ENCODE measurements around the gene EFNA2. TPM values are rescaled to one million over a fixed set of nuclear protein-coding genes. Genes with fewer than 3 reads are reported as not detected.
"Not testable (repeated sequence)": the region's sequence is repeated elsewhere in the genome, so short reads cannot be mapped to it uniquely, and the experiment has no call there.

EFNA2 gene
- polyA plus RNA-seq, 3 donors = not detected

DNA sequence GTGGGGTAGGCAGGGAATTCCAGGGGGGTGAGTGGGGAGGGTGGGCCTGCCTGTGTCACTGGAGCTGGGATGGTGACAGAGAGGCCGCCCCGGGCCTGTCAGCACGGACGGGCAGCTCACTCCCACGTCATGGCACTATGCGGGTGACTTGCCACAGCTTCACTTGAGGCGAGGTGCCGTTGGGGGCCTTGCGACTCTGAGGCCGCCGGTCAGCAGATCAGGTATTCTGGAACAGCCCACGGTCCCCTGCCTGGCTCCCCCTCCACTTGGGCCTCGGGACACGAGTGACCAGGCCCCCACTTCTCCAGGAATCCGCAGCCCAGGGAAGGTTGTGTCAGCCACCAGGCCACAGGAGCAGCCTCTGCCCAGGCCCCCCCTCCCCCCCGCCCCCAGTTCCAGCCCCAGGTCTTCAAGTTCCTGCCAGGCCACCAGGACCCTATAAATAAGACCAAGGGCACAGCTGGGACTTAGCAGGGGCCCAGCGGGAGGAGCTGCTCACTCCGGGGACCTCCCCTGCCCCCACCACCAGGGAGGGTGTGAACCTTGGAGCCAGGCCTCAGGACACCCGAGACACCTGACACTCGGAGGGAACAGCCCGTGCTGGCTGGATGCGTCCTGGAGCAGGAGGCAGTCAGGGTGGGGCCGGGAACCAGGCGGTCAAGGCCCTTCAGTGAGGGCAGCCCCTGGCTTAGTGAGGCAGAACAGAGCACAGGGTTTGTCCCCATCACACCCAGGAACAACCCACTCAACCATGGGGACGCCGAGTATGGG is 40.0 kb upstream of the EFNA2 start:
- no peaks in the 10 kb centered on the region for H3K9me3 Mint-ChIP-seq
- TF ChIP-seq, protein P1, sequence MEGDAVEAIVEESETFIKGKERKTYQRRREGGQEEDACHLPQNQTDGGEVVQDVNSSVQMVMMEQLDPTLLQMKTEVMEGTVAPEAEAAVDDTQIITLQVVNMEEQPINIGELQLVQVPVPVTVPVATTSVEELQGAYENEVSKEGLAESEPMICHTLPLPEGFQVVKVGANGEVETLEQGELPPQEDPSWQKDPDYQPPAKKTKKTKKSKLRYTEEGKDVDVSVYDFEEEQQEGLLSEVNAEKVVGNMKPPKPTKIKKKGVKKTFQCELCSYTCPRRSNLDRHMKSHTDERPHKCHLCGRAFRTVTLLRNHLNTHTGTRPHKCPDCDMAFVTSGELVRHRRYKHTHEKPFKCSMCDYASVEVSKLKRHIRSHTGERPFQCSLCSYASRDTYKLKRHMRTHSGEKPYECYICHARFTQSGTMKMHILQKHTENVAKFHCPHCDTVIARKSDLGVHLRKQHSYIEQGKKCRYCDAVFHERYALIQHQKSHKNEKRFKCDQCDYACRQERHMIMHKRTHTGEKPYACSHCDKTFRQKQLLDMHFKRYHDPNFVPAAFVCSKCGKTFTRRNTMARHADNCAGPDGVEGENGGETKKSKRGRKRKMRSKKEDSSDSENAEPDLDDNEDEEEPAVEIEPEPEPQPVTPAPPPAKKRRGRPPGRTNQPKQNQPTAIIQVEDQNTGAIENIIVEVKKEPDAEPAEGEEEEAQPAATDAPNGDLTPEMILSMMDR (IDR thresholded peaks at IDR 0.05) = no peak
- H3K27me3 ChIP-seq (ENCODE audit: control insufficient read depth in 2 of 2, insufficient read depth in 2 of 2, low read length in 2 of 2) = no peaks in the 10 kb centered on the region
- peaks cover 42% of the 10 kb centered on the region for H3K4me1 Mint-ChIP-seq
- peak overlapping the region; percentile 53 for H3K9ac ChIP-seq (ENCODE audit: insufficient read depth, low read length, poor library complexity, severe bottlenecking)
- no peak for DNase-seq
- H3K27ac ChIP-seq (ENCODE audit: low read depth in 1 of 2, low read length in 2 of 2) = no peak overlapping the region
- peak overlapping the region in 1 of 3 experiments; percentile 78 for H3K4me3 ChIP-seq (replicated peaks in 1 of 3; ENCODE audit: low read depth in 2 of 3, low read length in 3 of 3)
- peak overlapping the region; percentile 78 for H3K4me2 ChIP-seq (replicated peaks; ENCODE audit: extremely low read depth, low read length, poor library complexity, severe bottlenecking)
- no peaks in the 10 kb centered on the region for H3K36me3 ChIP-seq (replicated peaks in 1 of 2; ENCODE audit: control insufficient read depth in 1 of 2, insufficient read depth in 2 of 2, low read length in 2 of 2)
- no peak overlapping the region for H3K4me3 Mint-ChIP-seq
- peaks cover 2 to 4% (median 4%) of the 10 kb centered on the region in 3 donors for H3K27me3 Mint-ChIP-seq (ENCODE audit: low read depth in 3 of 3)
- H3K79me2 ChIP-seq (ENCODE audit: insufficient read depth, low read length) = peaks cover 54% of the 10 kb centered on the region
- peaks cover 53 to 70% of the 10 kb centered on the region in 2 donors for H3K4me1 ChIP-seq (ENCODE audit: control insufficient read depth in 1 of 2, insufficient read depth in 2 of 2, low read length in 2 of 2)
- no peak overlapping the region for H2AFZ ChIP-seq (ENCODE audit: insufficient read depth, low read depth, low read length, poor library complexity, severe bottlenecking)
- peaks cover 38% of the 10 kb centered on the region for H4K20me1 ChIP-seq (ENCODE audit: insufficient read depth, low read length)
- peaks cover 0 to 6% of the 10 kb centered on the region in 2 donors for H3K36me3 Mint-ChIP-seq
- H3K9me3 ChIP-seq (replicated peaks in 1 of 2; ENCODE audit: control insufficient read depth in 1 of 2, insufficient read depth in 1 of 2, low read length in 2 of 2) = no peaks in the 10 kb centered on the region
- intact Hi-C loops (cut with micrococcal nuclease) = loop anchor here in 1 of 2 donors (10.0 kb wide), 3 partner anchors 141 to 381 kb away; partner anchors contain the start of genes ARID3A and GPX4
- 90% methylated on average over 23 of the region's 26 CpGs for WGBS (ENCODE audit: insufficient coverage)
- no peak overlapping the region for H3K27ac Mint-ChIP-seq

DNA sequence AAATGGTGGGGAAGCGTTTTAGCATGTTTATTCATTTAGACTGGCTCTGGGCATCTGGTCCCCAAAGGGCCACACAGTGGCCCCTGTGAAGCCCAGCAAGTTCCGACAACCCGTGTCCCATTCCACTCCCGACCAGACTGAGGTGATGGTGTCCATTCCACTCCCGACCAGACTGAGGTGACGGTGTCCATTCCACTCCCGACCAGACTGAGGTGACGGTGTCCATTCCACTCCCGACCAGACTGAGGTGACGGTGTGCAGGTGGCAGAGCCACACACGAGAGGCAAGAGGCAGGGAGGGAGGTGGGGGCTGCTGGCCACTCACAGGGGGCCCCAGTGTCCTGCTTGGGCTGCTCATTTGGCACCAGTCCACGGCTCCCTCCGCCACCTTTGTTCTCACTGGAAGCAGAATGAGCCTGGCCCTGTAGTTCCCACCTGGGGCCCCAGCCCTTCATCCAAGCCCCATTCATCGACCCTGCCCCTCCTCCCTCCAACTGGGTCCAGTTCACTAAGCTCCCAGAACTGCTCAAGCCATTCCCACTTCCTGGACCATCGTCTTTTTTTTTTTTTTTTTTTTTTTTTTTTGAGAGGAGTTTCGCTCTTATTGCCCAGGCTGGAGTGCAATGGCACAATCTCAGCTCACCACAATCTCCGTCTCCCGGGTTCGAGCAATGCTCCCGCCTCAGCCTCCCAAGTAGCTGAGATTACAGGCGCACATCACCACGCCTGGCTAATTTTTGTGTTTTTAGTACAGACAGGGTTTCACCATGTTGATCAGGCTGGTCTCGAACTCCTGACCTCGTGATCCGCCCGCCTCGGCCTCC is 39.2 kb upstream of the EFNA2 start:
- H3K79me2 ChIP-seq (ENCODE audit: insufficient read depth, low read length) = peaks cover 62% of the 10 kb centered on the region

More for the DNA sequence above, 39.2 kb upstream of the EFNA2 start:
- not testable (repeated sequence) for H3K9me3 ChIP-seq (replicated peaks in 1 of 2; ENCODE audit: control insufficient read depth in 1 of 2, insufficient read depth in 1 of 2, low read length in 2 of 2); H3K4me3 ChIP-seq (replicated peaks in 1 of 3; ENCODE audit: low read depth in 2 of 3, low read length in 3 of 3); DNase-seq; H3K9ac ChIP-seq (ENCODE audit: insufficient read depth, low read length, poor library complexity, severe bottlenecking); H3K36me3 ChIP-seq (replicated peaks in 1 of 2; ENCODE audit: control insufficient read depth in 1 of 2, insufficient read depth in 2 of 2, low read length in 2 of 2); H3K4me2 ChIP-seq (replicated peaks; ENCODE audit: extremely low read depth, low read length, poor library complexity, severe bottlenecking); H3K4me3 Mint-ChIP-seq; H3K36me3 Mint-ChIP-seq; H3K27me3 ChIP-seq (ENCODE audit: control insufficient read depth in 2 of 2, insufficient read depth in 2 of 2, low read length in 2 of 2); H2AFZ ChIP-seq (ENCODE audit: insufficient read depth, low read depth, low read length, poor library complexity, severe bottlenecking); H3K27me3 Mint-ChIP-seq (ENCODE audit: low read depth in 3 of 3); H3K27ac ChIP-seq (ENCODE audit: low read depth in 1 of 2, low read length in 2 of 2); H3K9me3 Mint-ChIP-seq
- peaks cover 46% of the 10 kb centered on the region for H4K20me1 ChIP-seq (ENCODE audit: insufficient read depth, low read length)
- intact Hi-C loops (cut with micrococcal nuclease) = loop anchor here in 1 of 2 donors (10.0 kb wide), 3 partner anchors 142 to 382 kb away; partner anchors contain the start of genes ARID3A and GPX4
- peaks cover 34% of the 10 kb centered on the region for H3K4me1 Mint-ChIP-seq
- WGBS (ENCODE audit: insufficient coverage) = 97% methylated on average over 12 of the region's 27 CpGs
- peaks cover 45 to 62% of the 10 kb centered on the region in 2 donors for H3K4me1 ChIP-seq (ENCODE audit: control insufficient read depth in 1 of 2, insufficient read depth in 2 of 2, low read length in 2 of 2)
- H3K27ac Mint-ChIP-seq = peak overlapping the region in 4 of 7 donors; percentile 45 to 91 (median 66)

All from CD14-positive monocyte (primary cell).